ENCODE data around the gene DCAF10.

DNA sequence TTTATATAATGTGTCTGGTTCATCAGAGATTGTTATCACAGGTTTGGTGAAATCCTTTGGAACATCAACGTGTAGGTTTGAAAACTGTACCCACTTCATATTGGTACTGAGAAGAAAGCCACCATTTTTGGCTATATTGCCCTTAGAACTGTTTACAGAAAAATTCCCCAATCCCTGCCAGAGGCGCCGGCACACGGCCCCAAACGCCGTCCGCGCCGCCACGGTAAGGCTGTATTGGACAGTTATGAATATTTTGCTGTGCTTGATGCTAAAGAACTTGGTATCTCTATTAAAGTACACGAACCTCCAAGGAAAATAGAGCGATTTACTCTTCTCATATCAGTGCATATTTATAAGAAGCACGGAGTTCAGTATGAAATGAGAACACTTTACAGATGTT is 35.2 kb downstream of the DCAF10 start:
- TF ChIP-seq POLR2A (IDR thresholded peaks at IDR 0.05) (no peak), CTCF (IDR thresholded peaks at IDR 0.05) (no peak)
